Activated CD4-positive, alpha-beta T cell treated with anti-CD3 and anti-CD28 coated beads, Interleukin-2, amount 50 U/mL, for 4 hours (primary cell): Measurements from ENCODE around the gene TCN1.
"Not testable (repeated sequence)": the region's sequence is repeated elsewhere in the genome, so short reads cannot be mapped to it uniquely, and the experiment has no call there.

Experiments used
- DNase-seq, 2 experiments: peaks; one replicate each; pipeline ENCODE4 v3.0.0-alpha.2; 2020

Gene TCN1

GRCh38 chr11:59866397-59866796, at the start of gene TCN1:
TSS of gene TCN1 (minus strand) at chr11:59866487. CDS start at chr11:59866470, 17 bp downstream.
- DNase-seq = no peak

GRCh38 chr11:59903569-59903968, 37.3 kb upstream of the TCN1 start:
- not testable (repeated sequence) for DNase-seq

- no peak for DNase-seq
Measured at GRCh38 chr11:59901306-59901705, 35.0 kb upstream of the TCN1 start.

- no peak for DNase-seq
Measured at GRCh38 chr11:59900366-59901126, 34.3 kb upstream of the TCN1 start.

GRCh38 chr11:59899532-59899931, 33.2 kb upstream of the TCN1 start:
- DNase-seq = no peak

- no peak for DNase-seq
Measured at GRCh38 chr11:59898650-59899049, 32.4 kb upstream of the TCN1 start.

GRCh38 chr11:59898046-59898445, 31.8 kb upstream of the TCN1 start:
- no peak for DNase-seq

GRCh38 chr11:59894616-59895015, 28.3 kb upstream of the TCN1 start:
- no peak for DNase-seq

- no peak for DNase-seq
Measured at GRCh38 chr11:59891781-59892181, 25.5 kb upstream of the TCN1 start.

GRCh38 chr11:59887156-59887555, 20.9 kb upstream of the TCN1 start:
- not testable (repeated sequence) for DNase-seq

- DNase-seq = no peak
Measured at GRCh38 chr11:59883597-59883996, 17.3 kb upstream of the TCN1 start.

- no peak for DNase-seq
Measured at GRCh38 chr11:59879567-59879966, 13.3 kb upstream of the TCN1 start.

- DNase-seq = no peak
Measured at GRCh38 chr11:59878575-59878974, 12.3 kb upstream of the TCN1 start, which contains the start of gene OOSP3. TSS of gene OOSP3 (plus strand) at chr11:59878782. CDS start at chr11:59878809, 27 bp downstream.

GRCh38 chr11:59877784-59878183, 11.5 kb upstream of the TCN1 start:
- no peak for DNase-seq

GRCh38 chr11:59877325-59877724, 11.0 kb upstream of the TCN1 start:
- no peak for DNase-seq

GRCh38 chr11:59875856-59876519, 9.7 kb upstream of the TCN1 start:
- no peak for DNase-seq

- DNase-seq = no peak
Measured at GRCh38 chr11:59872076-59872475, 5.8 kb upstream of the TCN1 start.

- no peak for DNase-seq
Measured at GRCh38 chr11:59867946-59868345, 1.7 kb upstream of the TCN1 start.

- no peak for DNase-seq
Measured at GRCh38 chr11:59866836-59867235, 549 bp upstream of the TCN1 start.

- DNase-seq = no peak
Measured at GRCh38 chr11:59865031-59865430, 1.3 kb downstream of the TCN1 start.

GRCh38 chr11:59862252-59862651, 4.0 kb downstream of the TCN1 start:
- DNase-seq = no peak

- DNase-seq = no peak
Measured at GRCh38 chr11:59859673-59860072, 6.6 kb downstream of the TCN1 start.

GRCh38 chr11:59857439-59858434, 8.6 kb downstream of the TCN1 start:
- no peak for DNase-seq
